Thyroid gland (tissue), 4 donors: Measurements from ENCODE around the gene TBL1XR1.

ENCODE experiments used
- CTCF ChIP-seq, 6 experiments: fragments of 200-600 bp in 3 of 6; fragments of 450-650 bp in 3 of 6; sonication (generic) in 3 of 6; IDR thresholded peaks; one replicate each; pipeline ENCODE4 v1.5.1; 2016 to 2019; ENCODE audit warnings: antibody characterized with exemption in 6 of 6, mild to moderate bottlenecking in 2 of 6, inconsistent platforms in 1 of 6, moderate library complexity in 1 of 6
- POLR2A ChIP-seq, 2 donors: fragments of 450-650 bp; IDR thresholded peaks; one replicate each; pipeline ENCODE4 v1.6.1; 2017; ENCODE audit warnings: antibody characterized with exemption in 2 of 2, mild to moderate bottlenecking in 2 of 2, moderate library complexity in 1 of 2

GRCh38 chr3:177238686-177239216 lies 41.5 kb upstream of the TBL1XR1 start:
- TF ChIP-seq POLR2A (IDR thresholded peaks at IDR 0.05) (no peak), CTCF (IDR thresholded peaks at IDR 0.05) (no peak)
